Natural killer cell (primary cell): Measurements from ENCODE around the gene FOXN3. TPM values are rescaled to one million over a fixed set of nuclear protein-coding genes. Genes with fewer than 3 reads are reported as not detected.

Source experiments
- ATAC-seq, 3 donors: fragments of 150-1000 bp in 2 of 3; fragments of 200-7000 bp in 1 of 3; cut with Tn5 transposase; 1 replicate in 1 of 3; 2 replicates in 2 of 3; pipeline ENCODE4 v1.10.0; 2021; ENCODE audit warnings: mild to moderate bottlenecking in 2 of 3, moderate library complexity in 2 of 3
- DNase-seq, 2 donors: peaks; one replicate each; pipeline versions ENCODE4 v3.0.0 to v3.0.0-alpha.2; 2013 to 2021; ENCODE audit warnings: mixed read lengths in 1 of 2
- H3K27ac ChIP-seq: one replicate; pipeline ENCODE4 v1.5.1; 2013; ENCODE audit warnings: mild to moderate bottlenecking, low read length
- H3K27me3 ChIP-seq: one replicate; pipeline ENCODE4 v1.6.1; 2013; ENCODE audit warnings: low read length; ENCODE audit not compliant: control insufficient read depth, insufficient read depth
- H3K36me3 ChIP-seq: one replicate; pipeline ENCODE4 v1.6.1; 2013; ENCODE audit warnings: low read length; ENCODE audit not compliant: control insufficient read depth, insufficient read depth
- H3K4me1 ChIP-seq: one replicate; pipeline ENCODE4 v1.6.1; 2013; ENCODE audit warnings: low read length; ENCODE audit not compliant: control insufficient read depth, insufficient read depth
- H3K4me3 ChIP-seq: one replicate; pipeline ENCODE4 v1.5.1; 2013; ENCODE audit warnings: low read length
- H3K9me3 ChIP-seq: one replicate; pipeline ENCODE4 v1.6.1; 2013; ENCODE audit warnings: low read length; ENCODE audit not compliant: control insufficient read depth, insufficient read depth
- H3K27ac Mint-ChIP-seq, 2 donors: one replicate each; pipeline ENCODE4 v1.8.0; 2022; ENCODE audit warnings: mild to moderate bottlenecking in 2 of 2, mixed read lengths in 2 of 2, moderate library complexity in 1 of 2
- H3K27me3 Mint-ChIP-seq, 2 donors: one replicate each; pipeline ENCODE4 v1.8.0; 2022; ENCODE audit warnings: low read depth in 2 of 2, mixed read lengths in 2 of 2
- H3K36me3 Mint-ChIP-seq: one replicate; pipeline ENCODE4 v1.8.0; 2022; ENCODE audit warnings: mixed read lengths
- H3K4me1 Mint-ChIP-seq, 2 donors: one replicate each; pipeline ENCODE4 v1.8.0; 2022; ENCODE audit warnings: mixed read lengths in 2 of 2
- H3K4me3 Mint-ChIP-seq: one replicate; pipeline ENCODE4 v1.8.0; 2022; ENCODE audit warnings: mild to moderate bottlenecking, moderate library complexity, mixed read lengths
- H3K9me3 Mint-ChIP-seq, 2 donors: one replicate each; pipeline ENCODE4 v1.8.0; 2022; ENCODE audit warnings: mixed read lengths in 2 of 2
- WGBS: methylation state at CpG from one replicate; pipeline ENCODE4 v1.1.7; 2013; ENCODE audit warnings: missing lambda C conversion rate; ENCODE audit not compliant: insufficient coverage; 5-methylcytosine and 5-hydroxymethylcytosine counted together
- intact Hi-C: fragments of 100-400 bp; cut with micrococcal nuclease; formaldehyde crosslinking; loops from one replicate; pipeline ENCODE4 v1.14.2; 2022
- total RNA-seq, 4 donors: library from RNA; stranded (reverse); fragments of 120-200 nt in 1 of 4; gene quantifications; one replicate each; pipeline versions ENCODE4 v1.2.3 to v1.2.4, GENCODE V29; 2013 to 2022
- TF ChIP-seq, protein P1 (sequence below): fragments of 200-600 bp; IDR thresholded peaks from one replicate; pipeline ENCODE4 v1.8.0; 2022; ENCODE audit warnings: antibody characterized with exemption

Gene FOXN3
- total RNA-seq, 3 donors from 2014 or later (not counting 1 experiment from before 2014, with no cell fraction given) = 209 to 216 (median 209) TPM

- Mint-ChIP-seq H3K36me3 (no peaks in the 10 kb centered on the region), H3K9me3 (no peaks in the 10 kb centered on the region), H3K4me1 (peaks cover 78 to 79% of the 10 kb centered on the region in 2 donors), H3K27ac (peak overlapping the region in 1 of 2 donors; percentile 56), H3K27me3 (no peaks in the 10 kb centered on the region), H3K4me3 (no peak overlapping the region)
- TF ChIP-seq, protein P1, sequence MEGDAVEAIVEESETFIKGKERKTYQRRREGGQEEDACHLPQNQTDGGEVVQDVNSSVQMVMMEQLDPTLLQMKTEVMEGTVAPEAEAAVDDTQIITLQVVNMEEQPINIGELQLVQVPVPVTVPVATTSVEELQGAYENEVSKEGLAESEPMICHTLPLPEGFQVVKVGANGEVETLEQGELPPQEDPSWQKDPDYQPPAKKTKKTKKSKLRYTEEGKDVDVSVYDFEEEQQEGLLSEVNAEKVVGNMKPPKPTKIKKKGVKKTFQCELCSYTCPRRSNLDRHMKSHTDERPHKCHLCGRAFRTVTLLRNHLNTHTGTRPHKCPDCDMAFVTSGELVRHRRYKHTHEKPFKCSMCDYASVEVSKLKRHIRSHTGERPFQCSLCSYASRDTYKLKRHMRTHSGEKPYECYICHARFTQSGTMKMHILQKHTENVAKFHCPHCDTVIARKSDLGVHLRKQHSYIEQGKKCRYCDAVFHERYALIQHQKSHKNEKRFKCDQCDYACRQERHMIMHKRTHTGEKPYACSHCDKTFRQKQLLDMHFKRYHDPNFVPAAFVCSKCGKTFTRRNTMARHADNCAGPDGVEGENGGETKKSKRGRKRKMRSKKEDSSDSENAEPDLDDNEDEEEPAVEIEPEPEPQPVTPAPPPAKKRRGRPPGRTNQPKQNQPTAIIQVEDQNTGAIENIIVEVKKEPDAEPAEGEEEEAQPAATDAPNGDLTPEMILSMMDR = no peak
- ATAC-seq (no peak), DNase-seq (no peak)
- intact Hi-C loops = no loop called here
- Histone ChIP-seq H3K4me1 (no peaks in the 10 kb centered on the region), H3K36me3 (no peaks in the 10 kb centered on the region), H3K9me3 (peaks cover 5% of the 10 kb centered on the region), H3K27me3 (no peaks in the 10 kb centered on the region), H3K27ac (no peak overlapping the region), H3K4me3 (no peak overlapping the region)
- WGBS = 98% methylated on average over 15 of the region's 15 CpGs
Observed at GRCh38 chr14:89231426-89232113, 185.5 kb downstream of the FOXN3 start.

DNA sequence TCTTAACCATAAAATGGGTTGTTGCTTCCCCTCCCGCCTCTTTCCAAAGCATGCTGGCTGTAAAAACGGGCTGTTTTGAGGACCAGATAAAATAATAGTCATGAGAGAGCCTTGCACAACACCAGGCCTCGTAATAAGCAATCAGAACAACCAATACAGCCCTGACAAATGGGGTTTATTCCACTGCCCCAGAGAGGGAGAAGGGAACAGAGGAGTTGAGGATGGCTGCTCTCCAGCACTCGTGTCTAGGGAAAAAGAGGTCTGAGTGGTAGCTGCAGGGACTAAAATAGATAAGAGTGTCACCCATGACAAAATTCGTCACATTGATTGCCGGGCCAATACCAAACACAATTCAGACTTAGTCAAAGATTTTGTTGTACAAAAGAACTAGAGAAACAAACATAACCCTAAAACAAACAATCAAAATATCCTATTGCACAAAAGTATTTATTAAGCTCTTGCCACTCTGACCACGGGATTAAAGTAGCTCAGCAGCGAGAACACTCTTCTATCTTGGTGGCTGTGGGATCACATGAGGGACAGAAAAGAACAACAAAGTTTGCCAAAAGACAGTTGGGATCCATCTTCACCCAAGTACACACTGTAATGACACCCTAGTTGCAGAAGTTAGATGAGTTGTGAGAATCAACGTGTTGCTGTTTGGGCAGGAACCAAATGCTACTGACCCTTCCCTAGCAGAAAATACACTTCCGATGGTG lies 188.0 kb downstream of the FOXN3 start:
- H3K4me1 ChIP-seq = peaks cover 5% of the 10 kb centered on the region
- DNase-seq (no peak), ATAC-seq (no peak)
- intact Hi-C loops = no loop called here
- H3K27me3 ChIP-seq = no peaks in the 10 kb centered on the region
- Mint-ChIP-seq H3K27ac (peak overlapping the region; percentile 13 to 57), H3K36me3 (no peaks in the 10 kb centered on the region), H3K9me3 (no peaks in the 10 kb centered on the region), H3K4me1 (peaks cover 73 to 79% of the 10 kb centered on the region in 2 donors), H3K27me3 (no peaks in the 10 kb centered on the region), H3K4me3 (no peak overlapping the region)
- no peak overlapping the region for H3K4me3 ChIP-seq
- no peaks in the 10 kb centered on the region for H3K9me3 ChIP-seq
- TF ChIP-seq, protein P1 = no peak
- H3K36me3 ChIP-seq = no peaks in the 10 kb centered on the region
- WGBS = 77% methylated on average over 10 of the region's 10 CpGs
- H3K27ac ChIP-seq = no peak overlapping the region

GRCh38 chr14:89227496-89227836 lies 189.6 kb downstream of the FOXN3 start:
- intact Hi-C loops = no loop called here

More at GRCh38 chr14:89227496-89227836, 189.6 kb downstream of the FOXN3 start:
- Histone ChIP-seq H3K36me3 (no peaks in the 10 kb centered on the region), H3K4me3 (no peak overlapping the region), H3K27ac (no peak overlapping the region), H3K4me1 (peaks cover 5% of the 10 kb centered on the region), H3K27me3 (no peaks in the 10 kb centered on the region), H3K9me3 (no peaks in the 10 kb centered on the region)
- TF ChIP-seq, protein P1 = no peak
- no peak for DNase-seq
- 93% methylated on average over 7 of the region's 8 CpGs for WGBS
- Mint-ChIP-seq H3K4me3 (no peak overlapping the region), H3K36me3 (no peaks in the 10 kb centered on the region), H3K27ac (peak overlapping the region; percentile 34 to 76), H3K4me1 (peaks cover 56 to 69% of the 10 kb centered on the region in 2 donors), H3K27me3 (no peaks in the 10 kb centered on the region), H3K9me3 (no peaks in the 10 kb centered on the region)
- ATAC-seq = no peak
